Measurements from ENCODE around the gene THOC1.
"Not testable (repeated sequence)": the region's sequence is repeated elsewhere in the genome, so short reads cannot be mapped to it uniquely, and the experiment has no call there.

The THOC1 gene

GRCh38 chr18:302097-302496 lies 34.2 kb upstream of the THOC1 start:
- Histone ChIP-seq H3K4me1 (ENCODE audit: insufficient read depth, low read length) (peaks cover 18% of the 10 kb centered on the region; the same call in 1 of the 2 replicates), H3K27ac (ENCODE audit: low read length) (no peak overlapping the region), H3K27me3 (ENCODE audit: insufficient read depth, low read length) (no peaks in the 10 kb centered on the region), H3K9ac (ENCODE audit: low read depth, low read length) (no peak overlapping the region), H3K36me3 (ENCODE audit: insufficient read depth, low read depth, low read length) (no peaks in the 10 kb centered on the region), H3K9me3 (ENCODE audit: insufficient read depth, low read depth, low read length) (no peaks in the 10 kb centered on the region), H3K4me3 (ENCODE audit: low read length) (no peak overlapping the region)

GRCh38 chr18:297936-298335 lies 30.1 kb upstream of the THOC1 start:
- H3K36me3 ChIP-seq (ENCODE audit: insufficient read depth, low read depth, low read length), result no peaks in the 10 kb centered on the region
- no peak overlapping the region for H3K27ac ChIP-seq (ENCODE audit: low read length)
- no peaks in the 10 kb centered on the region for H3K4me1 ChIP-seq (ENCODE audit: insufficient read depth, low read length)
- H3K9ac ChIP-seq (ENCODE audit: low read depth, low read length), result no peak overlapping the region
- no peak overlapping the region for H3K4me3 ChIP-seq (ENCODE audit: low read length)
- no peaks in the 10 kb centered on the region for H3K9me3 ChIP-seq (ENCODE audit: insufficient read depth, low read depth, low read length)
- H3K27me3 ChIP-seq (ENCODE audit: insufficient read depth, low read length), result no peaks in the 10 kb centered on the region

- Histone ChIP-seq H3K27ac (ENCODE audit: low read length) (no peak overlapping the region), H3K9ac (ENCODE audit: low read depth, low read length) (no peak overlapping the region), H3K4me3 (ENCODE audit: low read length) (no peak overlapping the region), H3K36me3 (ENCODE audit: insufficient read depth, low read depth, low read length) (no peaks in the 10 kb centered on the region), H3K27me3 (ENCODE audit: insufficient read depth, low read length) (no peaks in the 10 kb centered on the region), H3K9me3 (ENCODE audit: insufficient read depth, low read depth, low read length) (no peaks in the 10 kb centered on the region), H3K4me1 (ENCODE audit: insufficient read depth, low read length) (no peaks in the 10 kb centered on the region)
These were observed 28.1 kb upstream of the THOC1 start for GRCh38 chr18:295756-296490.

GRCh38 chr18:294566-294965 lies 26.7 kb upstream of the THOC1 start:
- no peaks in the 10 kb centered on the region for H3K36me3 ChIP-seq (ENCODE audit: insufficient read depth, low read depth, low read length)
- no peak overlapping the region for H3K27ac ChIP-seq (ENCODE audit: low read length)
- H3K9ac ChIP-seq (ENCODE audit: low read depth, low read length), result no peak overlapping the region
- H3K27me3 ChIP-seq (ENCODE audit: insufficient read depth, low read length), result no peaks in the 10 kb centered on the region
- no peak overlapping the region for H3K4me3 ChIP-seq (ENCODE audit: low read length)
- H3K9me3 ChIP-seq (ENCODE audit: insufficient read depth, low read depth, low read length), result no peaks in the 10 kb centered on the region
- no peaks in the 10 kb centered on the region for H3K4me1 ChIP-seq (ENCODE audit: insufficient read depth, low read length)

- H3K36me3 ChIP-seq (ENCODE audit: insufficient read depth, low read depth, low read length), result no peaks in the 10 kb centered on the region
- H3K9ac ChIP-seq (ENCODE audit: low read depth, low read length), result no peak overlapping the region
- no peaks in the 10 kb centered on the region for H3K9me3 ChIP-seq (ENCODE audit: insufficient read depth, low read depth, low read length)
- H3K4me3 ChIP-seq (ENCODE audit: low read length), result no peak overlapping the region
- no peaks in the 10 kb centered on the region for H3K4me1 ChIP-seq (ENCODE audit: insufficient read depth, low read length)
- H3K27me3 ChIP-seq (ENCODE audit: insufficient read depth, low read length), result no peaks in the 10 kb centered on the region
- no peak overlapping the region for H3K27ac ChIP-seq (ENCODE audit: low read length)
These were observed 25.7 kb upstream of the THOC1 start for GRCh38 chr18:293536-293935.

GRCh38 chr18:292271-292670 lies 24.4 kb upstream of the THOC1 start:
- Histone ChIP-seq H3K36me3 (ENCODE audit: insufficient read depth, low read depth, low read length) (no peaks in the 10 kb centered on the region), H3K9ac (ENCODE audit: low read depth, low read length) (no peak overlapping the region), H3K4me1 (ENCODE audit: insufficient read depth, low read length) (no peaks in the 10 kb centered on the region), H3K4me3 (ENCODE audit: low read length) (no peak overlapping the region), H3K9me3 (ENCODE audit: insufficient read depth, low read depth, low read length) (no peaks in the 10 kb centered on the region), H3K27ac (ENCODE audit: low read length) (no peak overlapping the region), H3K27me3 (ENCODE audit: insufficient read depth, low read length) (no peaks in the 10 kb centered on the region)

GRCh38 chr18:289970-290369 lies 22.1 kb upstream of the THOC1 start:
- H3K4me3 ChIP-seq (ENCODE audit: low read length); H3K27me3 ChIP-seq (ENCODE audit: insufficient read depth, low read length); H3K9me3 ChIP-seq (ENCODE audit: insufficient read depth, low read depth, low read length); H3K9ac ChIP-seq (ENCODE audit: low read depth, low read length); H3K36me3 ChIP-seq (ENCODE audit: insufficient read depth, low read depth, low read length); H3K27ac ChIP-seq (ENCODE audit: low read length); H3K4me1 ChIP-seq (ENCODE audit: insufficient read depth, low read length): not testable (repeated sequence)

GRCh38 chr18:289026-289425 lies 21.2 kb upstream of the THOC1 start:
- Histone ChIP-seq H3K4me3 (ENCODE audit: low read length) (no peak overlapping the region), H3K4me1 (ENCODE audit: insufficient read depth, low read length) (no peaks in the 10 kb centered on the region), H3K36me3 (ENCODE audit: insufficient read depth, low read depth, low read length) (no peaks in the 10 kb centered on the region), H3K27ac (ENCODE audit: low read length) (no peak overlapping the region), H3K27me3 (ENCODE audit: insufficient read depth, low read length) (no peaks in the 10 kb centered on the region), H3K9me3 (ENCODE audit: insufficient read depth, low read depth, low read length) (no peaks in the 10 kb centered on the region), H3K9ac (ENCODE audit: low read depth, low read length) (no peak overlapping the region)

GRCh38 chr18:286515-287310 lies 18.9 kb upstream of the THOC1 start:
- Histone ChIP-seq H3K4me3 (ENCODE audit: low read length) (no peak overlapping the region), H3K36me3 (ENCODE audit: insufficient read depth, low read depth, low read length) (no peaks in the 10 kb centered on the region), H3K9me3 (ENCODE audit: insufficient read depth, low read depth, low read length) (no peaks in the 10 kb centered on the region), H3K27ac (ENCODE audit: low read length) (no peak overlapping the region), H3K27me3 (ENCODE audit: insufficient read depth, low read length) (no peaks in the 10 kb centered on the region), H3K4me1 (ENCODE audit: insufficient read depth, low read length) (no peaks in the 10 kb centered on the region), H3K9ac (ENCODE audit: low read depth, low read length) (no peak overlapping the region)

- Histone ChIP-seq H3K9ac (ENCODE audit: low read depth, low read length) (no peak overlapping the region), H3K27ac (ENCODE audit: low read length) (no peak overlapping the region), H3K36me3 (ENCODE audit: insufficient read depth, low read depth, low read length) (no peaks in the 10 kb centered on the region), H3K4me1 (ENCODE audit: insufficient read depth, low read length) (no peaks in the 10 kb centered on the region), H3K27me3 (ENCODE audit: insufficient read depth, low read length) (no peaks in the 10 kb centered on the region), H3K4me3 (ENCODE audit: low read length) (no peak overlapping the region), H3K9me3 (ENCODE audit: insufficient read depth, low read depth, low read length) (no peaks in the 10 kb centered on the region)
These were observed 18.0 kb upstream of the THOC1 start for GRCh38 chr18:285817-286216.

GRCh38 chr18:275486-275885 lies 7.6 kb upstream of the THOC1 start:
- no peaks in the 10 kb centered on the region for H3K9me3 ChIP-seq (ENCODE audit: insufficient read depth, low read depth, low read length)
- peaks cover 8% of the 10 kb centered on the region for H3K4me1 ChIP-seq (ENCODE audit: insufficient read depth, low read length)
- H3K27me3 ChIP-seq (ENCODE audit: insufficient read depth, low read length), result no peaks in the 10 kb centered on the region
- no peaks in the 10 kb centered on the region for H3K36me3 ChIP-seq (ENCODE audit: insufficient read depth, low read depth, low read length)
- no peak overlapping the region for H3K4me3 ChIP-seq (ENCODE audit: low read length)
- H3K9ac ChIP-seq (ENCODE audit: low read depth, low read length), result no peak overlapping the region
- H3K27ac ChIP-seq (ENCODE audit: low read length), result no peak overlapping the region

GRCh38 chr18:274313-274712 lies 6.5 kb upstream of the THOC1 start:
- H3K9ac ChIP-seq (ENCODE audit: low read depth, low read length), result no peak overlapping the region
- no peaks in the 10 kb centered on the region for H3K27me3 ChIP-seq (ENCODE audit: insufficient read depth, low read length)
- no peak overlapping the region for H3K27ac ChIP-seq (ENCODE audit: low read length)
- no peaks in the 10 kb centered on the region for H3K9me3 ChIP-seq (ENCODE audit: insufficient read depth, low read depth, low read length)
- peaks cover 14% of the 10 kb centered on the region for H3K4me1 ChIP-seq (ENCODE audit: insufficient read depth, low read length)
- no peaks in the 10 kb centered on the region for H3K36me3 ChIP-seq (ENCODE audit: insufficient read depth, low read depth, low read length)
- no peak overlapping the region for H3K4me3 ChIP-seq (ENCODE audit: low read length)
